Activated CD4-positive, CD25-positive, alpha-beta regulatory T cell treated with anti-CD3 and anti-CD28 coated beads, Interleukin-2, amount 50 U/mL, for 72 hours (primary cell): ENCODE data around the gene ALDH1A3.

Source experiments
- DNase-seq: peaks from one replicate; pipeline ENCODE4 v3.0.0; 2021

ALDH1A3 gene

GRCh38 chr15:100926971-100927756 lies 47.5 kb downstream of the ALDH1A3 start:
- no peak for DNase-seq

GRCh38 chr15:100928632-100929280 lies 49.1 kb downstream of the ALDH1A3 start:
- no peak for DNase-seq

GRCh38 chr15:100929641-100930042 lies 50.0 kb downstream of the ALDH1A3 start:
- no peak for DNase-seq

GRCh38 chr15:100930306-100930848 lies 50.7 kb downstream of the ALDH1A3 start:
- no peak for DNase-seq

- no peak for DNase-seq
Observed at GRCh38 chr15:100931143-100931890, 51.7 kb downstream of the ALDH1A3 start.

- DNase-seq = no peak
Observed at GRCh38 chr15:100932676-100933348, 53.2 kb downstream of the ALDH1A3 start.

GRCh38 chr15:100934166-100934565 lies 54.5 kb downstream of the ALDH1A3 start:
- no peak for DNase-seq

- no peak for DNase-seq
Observed at GRCh38 chr15:100934726-100935125, 55.1 kb downstream of the ALDH1A3 start.

- DNase-seq = no peak
Observed at GRCh38 chr15:100937171-100937570, 57.5 kb downstream of the ALDH1A3 start.

GRCh38 chr15:100939791-100940190 lies 60.2 kb downstream of the ALDH1A3 start:
- DNase-seq = no peak

- DNase-seq = no peak
Observed at GRCh38 chr15:100940767-100941379, 61.2 kb downstream of the ALDH1A3 start.

GRCh38 chr15:100941536-100941935 lies 61.9 kb downstream of the ALDH1A3 start:
- no peak for DNase-seq

GRCh38 chr15:100942656-100943425 lies 63.2 kb downstream of the ALDH1A3 start:
- no peak for DNase-seq

- no peak for DNase-seq
Observed at GRCh38 chr15:100944244-100944895, 64.7 kb downstream of the ALDH1A3 start.

GRCh38 chr15:100944986-100945385 lies 65.4 kb downstream of the ALDH1A3 start:
- DNase-seq = no peak

- DNase-seq = no peak
Observed at GRCh38 chr15:100947760-100948429, 68.3 kb downstream of the ALDH1A3 start.

GRCh38 chr15:100948430-100948762 lies 68.8 kb downstream of the ALDH1A3 start:
- DNase-seq = no peak

GRCh38 chr15:100949691-100950090 lies 70.1 kb downstream of the ALDH1A3 start:
- DNase-seq = no peak

- DNase-seq = no peak
Observed at GRCh38 chr15:100951965-100952364, 72.3 kb downstream of the ALDH1A3 start.

- no peak for DNase-seq
Observed at GRCh38 chr15:100952566-100952965, 72.9 kb downstream of the ALDH1A3 start.
